Activated CD4-positive, alpha-beta T cell treated with anti-CD3 and anti-CD28 coated beads, Interleukin-2, amount 50 U/mL, for 24 hours (primary cell): ENCODE data around the gene MFN2.
"Not testable (repeated sequence)": the region's sequence is repeated elsewhere in the genome, so short reads cannot be mapped to it uniquely, and the experiment has no call there.

Experiments
- DNase-seq, 2 donors: peaks; one replicate each; pipeline ENCODE4 v3.0.0-alpha.2; 2020; ENCODE audit warnings: low read depth in 1 of 2, low spot score in 1 of 2

Gene MFN2

DNA sequence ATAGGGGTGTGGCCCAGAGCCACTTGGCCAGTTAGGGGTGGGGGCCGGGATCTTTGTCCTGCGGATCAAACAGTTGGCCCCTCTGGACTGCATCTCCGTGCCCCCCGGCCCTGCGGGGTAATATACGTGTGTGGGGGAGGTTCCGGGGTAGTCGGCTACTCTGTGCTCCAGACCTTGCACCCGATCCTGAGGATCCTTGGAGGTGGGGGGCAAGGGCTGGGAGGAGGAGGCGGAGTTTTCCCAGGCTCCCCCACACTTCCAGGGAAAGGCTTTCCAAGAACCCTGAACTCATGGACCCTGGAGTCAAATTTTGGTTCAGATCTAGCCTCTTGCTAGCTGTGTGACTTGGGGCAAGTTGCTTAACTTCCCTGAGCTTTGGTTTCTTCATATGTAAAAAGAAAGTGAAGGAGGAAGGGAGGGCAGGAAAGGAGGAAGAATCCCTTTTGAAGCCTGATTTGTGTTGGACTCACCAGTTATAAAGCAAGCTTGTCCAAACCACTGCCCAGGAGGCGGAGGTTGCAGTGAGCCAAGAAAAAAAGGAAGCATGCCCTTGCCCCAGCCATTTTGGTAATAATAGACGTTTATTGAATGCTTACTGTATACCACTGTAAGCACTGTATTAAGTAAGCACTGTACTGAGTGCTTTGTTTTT, 39.7 kb downstream of the MFN2 start:
- DNase-seq, result no peak

DNA sequence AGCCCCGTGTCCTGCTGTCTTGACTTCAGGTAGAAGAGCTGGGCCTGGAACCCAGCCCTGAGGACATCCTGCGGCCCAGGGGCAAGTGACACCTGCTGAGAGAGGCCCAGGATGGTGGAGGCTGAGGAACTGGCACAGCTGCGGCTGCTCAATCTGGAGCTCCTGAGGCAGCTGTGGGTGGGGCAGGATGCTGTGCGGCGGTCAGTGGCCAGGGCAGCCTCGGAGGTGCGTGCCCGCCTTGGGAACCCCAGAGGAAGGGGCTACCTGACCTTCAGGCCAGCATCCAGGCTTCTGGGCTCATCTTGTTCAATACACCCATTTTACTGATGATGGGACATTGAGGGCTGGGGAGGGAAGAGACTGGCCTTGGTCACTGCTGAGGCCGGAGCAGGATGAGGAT, 41.4 kb downstream of the MFN2 start:
- DNase-seq, result no peak

GRCh38 chr1:12022036-12022435, 41.8 kb downstream of the MFN2 start:
- DNase-seq, result no peak

GRCh38 chr1:12026586-12026985, 46.3 kb downstream of the MFN2 start:
- no peak for DNase-seq

GRCh38 chr1:12028248-12028647, 48.0 kb downstream of the MFN2 start:
- no peak for DNase-seq

DNA sequence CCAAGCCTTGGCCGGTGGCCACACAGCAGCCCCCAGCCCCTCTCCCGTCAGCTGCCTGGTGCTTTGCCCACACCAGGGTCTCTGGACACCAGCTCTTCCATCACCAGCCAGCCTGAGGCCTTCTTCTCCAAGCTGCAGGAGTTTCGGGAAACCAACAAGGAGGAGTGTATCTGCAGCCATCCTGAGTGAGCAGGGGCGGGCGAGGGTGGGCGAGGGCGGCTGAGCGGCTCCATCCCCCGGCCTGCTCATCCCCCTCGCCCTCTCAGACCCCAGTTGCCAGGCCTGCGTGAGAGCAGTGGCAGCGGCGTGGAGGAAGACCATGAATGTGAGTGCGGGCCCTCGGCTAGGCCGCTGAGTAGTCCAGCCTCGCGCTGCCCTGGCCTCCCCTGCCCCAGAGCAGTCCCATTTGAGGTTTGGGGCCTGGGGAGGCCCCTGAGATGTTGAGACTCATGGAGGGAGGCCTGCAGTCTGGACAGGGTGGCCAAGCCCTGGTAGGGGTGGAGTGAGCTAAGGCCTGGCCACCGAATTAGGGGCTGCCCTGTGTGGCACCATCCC, 48.8 kb downstream of the MFN2 start:
- DNase-seq, result no peak

DNA sequence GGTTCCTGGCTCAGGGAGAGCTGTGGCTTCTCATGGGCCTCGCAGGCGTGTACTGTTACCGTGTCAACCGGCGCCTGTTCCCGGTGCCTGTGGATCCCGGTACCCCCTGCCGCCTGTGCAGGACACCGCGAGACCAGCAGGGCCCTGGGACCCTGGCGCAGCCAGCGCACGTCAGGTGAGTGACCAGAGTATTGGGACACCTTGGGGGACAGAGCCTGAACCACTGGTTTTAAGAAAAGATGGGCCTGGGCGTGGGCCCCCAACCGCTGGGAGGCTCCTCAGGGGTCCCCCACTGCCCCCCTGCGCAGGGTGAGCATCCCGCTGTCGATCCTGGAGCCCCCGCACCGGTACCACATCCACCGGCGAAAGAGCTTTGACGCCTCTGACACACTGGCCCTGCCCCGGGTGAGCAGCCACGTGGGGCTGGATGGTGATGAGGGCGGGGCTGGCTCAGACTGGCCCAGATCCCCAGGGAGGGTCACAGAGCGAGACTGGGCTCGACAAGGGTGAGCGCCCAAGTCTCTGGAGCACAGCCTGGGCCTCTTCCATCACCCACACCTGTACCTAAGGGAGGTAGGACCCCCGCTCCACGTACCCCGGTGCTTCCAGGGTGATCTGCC, 49.6 kb downstream of the MFN2 start:
- no peak for DNase-seq

- DNase-seq, result peak in 1 of 2 donors; percentile 17
Measured at GRCh38 chr1:12031039-12031980, 51.1 kb downstream of the MFN2 start.

DNA sequence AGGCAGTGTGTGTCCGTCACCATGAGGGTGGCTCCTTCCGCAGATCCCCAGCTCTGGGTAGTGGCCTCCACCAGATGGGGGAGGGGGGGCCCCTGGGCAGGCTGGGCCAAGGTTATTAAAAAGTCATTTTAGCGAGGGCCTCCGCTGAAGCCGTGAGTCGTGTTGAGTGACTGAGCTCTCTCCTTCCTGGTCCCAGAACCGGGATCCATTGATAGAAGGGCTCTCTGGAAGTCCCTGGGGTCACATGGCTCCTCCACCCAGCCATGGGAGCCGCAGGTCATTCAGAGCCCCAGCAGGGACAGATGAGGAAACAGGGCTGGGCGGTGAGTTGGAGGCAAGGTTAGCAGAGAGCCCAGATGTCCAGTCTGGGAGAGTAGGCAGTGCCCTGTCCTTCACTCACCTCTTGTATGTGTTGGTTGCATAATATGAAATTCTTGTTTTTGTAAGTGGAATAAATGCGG, 51.9 kb downstream of the MFN2 start:
- DNase-seq, result no peak

GRCh38 chr1:12033441-12033840, 53.2 kb downstream of the MFN2 start:
- DNase-seq, result not testable (repeated sequence)

DNA sequence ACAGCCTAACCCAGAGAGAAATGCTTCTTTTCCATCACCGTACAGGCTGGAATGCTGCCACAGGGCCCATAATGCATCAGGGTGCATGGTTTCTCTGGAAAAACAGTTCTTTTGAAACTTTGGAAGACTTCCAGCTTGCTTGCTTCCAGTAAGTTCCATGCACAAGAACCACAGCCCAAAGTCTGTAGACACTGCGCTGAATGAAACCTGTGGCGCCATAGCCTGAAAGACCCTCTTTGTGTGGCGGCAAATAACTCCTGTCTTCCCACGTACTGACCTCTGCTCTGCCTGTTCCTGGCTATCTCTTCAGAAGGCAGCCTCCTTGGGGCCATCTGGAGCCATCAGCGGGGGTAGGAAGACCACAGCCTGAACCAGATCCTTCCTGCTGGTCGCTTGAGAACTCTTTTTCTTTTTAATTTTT, 54.1 kb downstream of the MFN2 start:
- DNase-seq, result no peak

GRCh38 chr1:12035312-12035711, 55.1 kb downstream of the MFN2 start:
- no peak for DNase-seq

DNA sequence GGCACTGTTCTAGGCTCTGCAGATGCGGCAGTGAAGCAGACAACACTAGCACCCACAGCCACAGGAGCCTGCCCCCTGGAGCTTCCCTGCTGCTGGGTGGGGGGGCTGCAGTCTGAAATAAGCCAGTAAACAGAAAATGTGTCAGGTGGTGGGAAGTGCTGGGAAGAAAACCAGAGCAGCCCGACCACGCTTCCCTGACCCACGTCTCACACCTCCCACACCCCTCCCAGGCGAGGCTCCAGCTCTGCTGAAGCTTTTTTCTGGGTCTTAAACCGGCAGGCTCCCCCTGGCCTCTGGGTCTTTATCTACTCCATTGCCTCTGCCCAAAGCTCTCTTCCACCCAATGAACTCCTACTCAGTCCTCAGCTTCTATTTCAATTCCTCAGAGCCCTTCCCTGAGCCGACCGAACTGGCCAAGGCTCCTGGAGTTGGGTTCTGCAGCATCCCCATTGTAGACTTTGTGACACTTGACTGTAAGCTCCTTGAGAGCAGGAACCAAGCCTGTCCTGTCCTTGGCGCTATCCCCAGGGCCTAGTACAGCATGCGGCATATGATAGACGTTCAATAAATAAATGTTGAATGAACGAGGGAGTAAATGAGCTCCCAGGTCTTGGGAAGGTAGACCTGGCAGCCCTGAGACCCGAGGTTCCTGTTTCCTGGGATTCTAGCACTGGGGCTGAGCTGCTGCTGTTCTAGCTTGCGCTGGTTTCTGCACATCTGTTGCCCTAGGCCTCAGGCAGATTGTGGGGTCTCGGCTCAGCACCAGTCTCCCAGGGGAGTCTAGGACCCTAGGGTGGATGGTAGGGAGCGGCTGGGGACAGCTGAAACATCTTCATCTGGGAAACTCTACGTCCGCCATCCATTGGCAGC, 57.5 kb downstream of the MFN2 start:
- no peak for DNase-seq

DNA sequence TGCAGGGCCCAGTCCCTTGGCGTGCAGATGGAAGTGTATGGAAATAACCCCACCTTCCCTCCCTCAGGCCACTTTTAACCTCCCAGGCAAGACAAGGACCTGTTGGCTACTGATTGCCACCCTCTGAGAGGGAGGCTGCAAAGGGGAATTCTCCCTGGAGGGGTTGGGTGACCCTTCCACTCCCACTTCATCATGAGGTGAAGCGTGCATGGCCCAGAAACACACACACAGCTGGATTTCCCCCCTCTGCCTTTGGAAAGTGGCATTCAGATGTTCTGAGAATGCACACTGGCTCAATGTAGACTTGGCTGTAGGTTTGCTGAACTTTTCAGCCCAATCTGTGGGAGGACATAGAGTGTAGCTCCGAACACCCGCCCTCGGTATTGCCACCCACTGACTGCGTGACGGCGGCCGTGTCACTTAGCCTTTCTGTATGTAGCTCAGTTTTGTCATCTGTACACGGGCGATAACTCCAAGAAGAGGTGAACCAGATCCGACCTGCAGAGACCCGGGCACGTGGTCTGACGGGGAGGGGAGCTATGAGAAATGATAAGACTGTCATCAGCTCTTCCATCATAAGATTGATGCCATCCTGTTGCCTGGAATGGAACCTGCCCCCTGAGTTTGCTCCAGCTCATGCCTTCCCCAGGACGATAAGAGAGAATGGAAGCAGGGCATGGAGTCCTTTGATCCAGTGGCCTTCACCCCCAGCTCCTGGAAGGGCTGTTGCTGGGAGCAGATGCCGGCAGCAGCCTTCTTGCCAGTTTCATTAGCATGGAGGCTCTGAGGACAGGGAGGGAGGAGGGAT, 58.3 kb downstream of the MFN2 start:
- no peak for DNase-seq

DNA sequence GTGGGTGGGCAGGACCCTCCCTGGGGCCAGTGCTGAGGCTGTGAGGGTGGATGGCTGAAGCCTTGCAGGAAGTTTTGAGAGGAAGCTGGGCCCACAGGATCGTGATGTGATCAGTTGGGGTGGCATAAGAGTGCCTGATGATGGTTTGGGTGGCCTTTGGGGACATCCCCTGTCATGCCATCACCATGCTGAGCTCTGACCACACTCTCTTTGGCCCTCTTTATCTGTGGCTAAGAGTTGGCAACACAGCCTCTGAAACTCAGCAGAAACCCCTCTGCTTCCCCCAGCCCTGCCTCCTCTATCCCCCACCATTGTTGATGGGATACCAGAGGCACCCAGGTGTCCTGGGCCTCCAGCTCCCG, 58.9 kb downstream of the MFN2 start:
- DNase-seq, result no peak

DNA sequence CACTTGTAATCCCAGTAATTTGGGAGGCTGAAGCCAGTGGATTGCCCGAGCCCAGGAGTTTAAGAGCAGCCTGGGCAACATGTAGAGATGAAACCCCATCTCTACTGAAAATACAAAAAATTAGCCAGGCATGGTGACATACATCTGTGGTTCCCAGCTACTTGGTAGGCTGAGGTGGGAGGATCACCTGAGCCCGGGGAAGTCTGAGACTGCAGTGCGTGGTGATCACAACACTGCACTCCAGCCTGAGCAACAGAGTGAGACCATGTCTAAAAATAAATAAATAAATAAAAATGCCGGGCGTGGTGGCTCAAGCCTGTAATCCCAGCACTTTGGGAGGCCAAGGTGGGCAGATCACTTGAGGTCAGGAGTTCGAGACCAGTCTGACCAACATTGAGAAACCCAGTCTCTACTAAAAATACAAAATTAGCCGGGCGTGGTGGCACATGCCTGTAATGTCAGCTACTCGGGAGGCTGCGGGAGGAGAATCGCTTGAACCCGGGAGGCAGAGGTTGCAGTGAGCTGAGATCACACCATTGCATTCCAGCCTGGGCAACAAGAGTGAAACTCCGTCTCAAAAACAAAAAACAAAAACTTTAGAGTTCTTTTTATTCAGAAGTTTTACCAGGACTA, 59.7 kb downstream of the MFN2 start:
- not testable (repeated sequence) for DNase-seq

GRCh38 chr1:12040457-12041051, 60.3 kb downstream of the MFN2 start:
- no peak for DNase-seq

DNA sequence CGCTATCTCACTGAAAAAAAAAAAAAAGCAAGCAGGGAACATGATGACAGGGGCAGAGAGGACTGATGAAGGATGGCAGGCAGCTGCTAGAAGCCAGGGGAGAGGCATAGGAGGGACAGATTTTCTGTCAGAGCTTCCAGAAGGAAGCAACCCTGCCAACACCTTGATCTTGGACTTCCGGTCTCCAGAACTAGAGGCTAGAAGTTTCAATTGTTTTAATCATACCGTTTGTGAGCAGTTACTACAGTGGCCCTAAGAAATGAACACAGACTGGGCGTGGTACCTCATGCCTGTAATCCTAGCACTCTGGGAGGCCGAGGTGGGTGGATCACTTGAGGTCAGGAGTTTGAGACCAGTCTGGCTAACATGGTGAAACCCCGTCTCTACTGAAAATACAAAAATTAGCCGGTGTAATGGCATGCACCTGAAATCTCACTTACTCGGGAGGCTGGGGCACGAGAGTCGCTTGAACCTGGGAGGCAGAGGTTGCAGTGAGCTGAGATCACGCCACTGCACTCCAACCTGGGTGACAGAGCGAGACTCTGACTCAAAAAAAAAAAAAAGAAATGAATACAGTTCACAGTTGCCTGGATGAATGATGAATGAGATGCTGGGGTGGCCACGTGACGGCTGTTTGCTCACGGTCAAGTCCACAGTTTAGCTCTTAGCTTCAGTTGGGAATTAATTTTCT, 64.1 kb downstream of the MFN2 start:
- not testable (repeated sequence) for DNase-seq
